ENCODE results near the gene TRDMT1.

DNA sequence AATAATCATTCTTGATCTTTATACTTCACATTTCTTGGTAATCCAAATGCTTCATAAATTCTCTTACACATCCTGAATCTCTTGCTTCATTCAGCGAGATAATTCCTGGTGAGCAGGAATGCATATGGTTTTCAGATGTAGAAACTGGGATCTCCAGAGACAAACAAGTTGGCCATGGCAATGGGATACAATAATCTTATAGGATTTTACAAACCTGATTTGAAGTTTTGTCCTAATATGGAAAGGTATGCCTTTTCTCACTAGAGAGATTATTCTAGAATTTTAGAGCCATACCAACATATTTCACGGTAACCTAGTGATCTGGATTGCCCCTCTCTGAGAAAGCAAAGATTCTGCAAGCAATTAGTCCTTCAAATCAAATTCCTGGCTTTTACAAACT, 13.1 kb upstream of the TRDMT1 start:
- TF ChIP-seq CTCF (IDR thresholded peaks at IDR 0.05; ENCODE audit: low read depth, low read length, poor library complexity, severe bottlenecking), result no peak
- no peak for TF ChIP-seq EZH2phosphoT487 (IDR thresholded peaks at IDR 0.05; ENCODE audit: borderline replicate concordance, low read length)

All from DOHH2 (cell line).